ENCODE results near the gene LDHA.
A peak's percentile ranks its signal among the peaks of the same experiment; 100 is the strongest.

The LDHA gene

GRCh38 chr11:18394275-18394927 is at the start of gene LDHA:
Gene LDHA, plus strand, starts transcription at chr11:18394563. Its CDS starts 2,280 bp downstream, at chr11:18396843.
- Histone ChIP-seq H3K27me3 (ENCODE audit: control insufficient read depth, insufficient read depth, low read length) (peaks cover 6% of the 10 kb centered on the region), H3K27ac (ENCODE audit: low read depth, low read length) (peak within 1 kb of the TSS; percentile 86), H3K4me3 (ENCODE audit: low read depth, low read length) (peak within 1 kb of the TSS; percentile 81)

GRCh38 chr11:18347471-18348125 is 46.8 kb upstream of the LDHA start:
- H3K9ac ChIP-seq (ENCODE audit: low read depth, low read length) = no peak overlapping the region
- no peaks in the 10 kb centered on the region for H3K9me3 ChIP-seq (ENCODE audit: control insufficient read depth, insufficient read depth, low read length)
- no peaks in the 10 kb centered on the region for H3K4me1 ChIP-seq (ENCODE audit: control insufficient read depth, insufficient read depth, low read length)
- H3K4me3 ChIP-seq (ENCODE audit: low read depth, low read length) = no peak overlapping the region
- no peaks in the 10 kb centered on the region for H3K27me3 ChIP-seq (ENCODE audit: control insufficient read depth, insufficient read depth, low read length)
- peaks cover 77% of the 10 kb centered on the region for H3K36me3 ChIP-seq (ENCODE audit: control insufficient read depth, insufficient read depth, low read length)
- no peak overlapping the region for H3K27ac ChIP-seq (ENCODE audit: low read depth, low read length)

More at GRCh38 chr11:18394275-18394927, at the start of gene LDHA:
- Histone ChIP-seq H3K4me1 (ENCODE audit: control insufficient read depth, insufficient read depth, low read length) (peaks cover 11% of the 10 kb centered on the region; the same call in 1 of the 2 replicates), H3K9me3 (ENCODE audit: control insufficient read depth, insufficient read depth, low read length) (no peaks in the 10 kb centered on the region), H3K9ac (ENCODE audit: low read depth, low read length) (peak within 1 kb of the TSS; percentile 87), H3K36me3 (ENCODE audit: control insufficient read depth, insufficient read depth, low read length) (peaks cover 28% of the 10 kb centered on the region)

GRCh38 chr11:18352581-18352980 is 41.8 kb upstream of the LDHA start:
- Histone ChIP-seq H3K4me1 (ENCODE audit: control insufficient read depth, insufficient read depth, low read length) (no peaks in the 10 kb centered on the region), H3K9me3 (ENCODE audit: control insufficient read depth, insufficient read depth, low read length) (no peaks in the 10 kb centered on the region), H3K36me3 (ENCODE audit: control insufficient read depth, insufficient read depth, low read length) (peaks cover 73% of the 10 kb centered on the region), H3K27ac (ENCODE audit: low read depth, low read length) (no peak overlapping the region), H3K9ac (ENCODE audit: low read depth, low read length) (no peak overlapping the region), H3K4me3 (ENCODE audit: low read depth, low read length) (no peak overlapping the region), H3K27me3 (ENCODE audit: control insufficient read depth, insufficient read depth, low read length) (no peaks in the 10 kb centered on the region)

- H3K4me1 ChIP-seq (ENCODE audit: control insufficient read depth, insufficient read depth, low read length) = no peaks in the 10 kb centered on the region
- no peaks in the 10 kb centered on the region for H3K9me3 ChIP-seq (ENCODE audit: control insufficient read depth, insufficient read depth, low read length)
- H3K9ac ChIP-seq (ENCODE audit: low read depth, low read length) = no peak overlapping the region
- peaks cover 81% of the 10 kb centered on the region for H3K36me3 ChIP-seq (ENCODE audit: control insufficient read depth, insufficient read depth, low read length)
- no peaks in the 10 kb centered on the region for H3K27me3 ChIP-seq (ENCODE audit: control insufficient read depth, insufficient read depth, low read length)
- no peak overlapping the region for H3K4me3 ChIP-seq (ENCODE audit: low read depth, low read length)
- H3K27ac ChIP-seq (ENCODE audit: low read depth, low read length) = no peak overlapping the region
Observed at GRCh38 chr11:18358646-18359045, 35.7 kb upstream of the LDHA start.

GRCh38 chr11:18361154-18361553 is 33.2 kb upstream of the LDHA start:
- Histone ChIP-seq H3K4me3 (ENCODE audit: low read depth, low read length) (no peak overlapping the region), H3K27me3 (ENCODE audit: control insufficient read depth, insufficient read depth, low read length) (no peaks in the 10 kb centered on the region), H3K9me3 (ENCODE audit: control insufficient read depth, insufficient read depth, low read length) (no peaks in the 10 kb centered on the region), H3K36me3 (ENCODE audit: control insufficient read depth, insufficient read depth, low read length) (peaks cover 85% of the 10 kb centered on the region), H3K9ac (ENCODE audit: low read depth, low read length) (no peak overlapping the region), H3K4me1 (ENCODE audit: control insufficient read depth, insufficient read depth, low read length) (no peaks in the 10 kb centered on the region), H3K27ac (ENCODE audit: low read depth, low read length) (no peak overlapping the region)

- Histone ChIP-seq H3K27ac (ENCODE audit: low read depth, low read length) (no peak overlapping the region), H3K9ac (ENCODE audit: low read depth, low read length) (no peak overlapping the region), H3K27me3 (ENCODE audit: control insufficient read depth, insufficient read depth, low read length) (no peaks in the 10 kb centered on the region), H3K36me3 (ENCODE audit: control insufficient read depth, insufficient read depth, low read length) (peaks cover 72% of the 10 kb centered on the region), H3K4me3 (ENCODE audit: low read depth, low read length) (no peak overlapping the region), H3K4me1 (ENCODE audit: control insufficient read depth, insufficient read depth, low read length) (no peaks in the 10 kb centered on the region), H3K9me3 (ENCODE audit: control insufficient read depth, insufficient read depth, low read length) (no peaks in the 10 kb centered on the region)
Observed at GRCh38 chr11:18364495-18365073, 29.8 kb upstream of the LDHA start.

GRCh38 chr11:18365741-18366140 is 28.6 kb upstream of the LDHA start:
- H3K9me3 ChIP-seq (ENCODE audit: control insufficient read depth, insufficient read depth, low read length) = no peaks in the 10 kb centered on the region
- H3K9ac ChIP-seq (ENCODE audit: low read depth, low read length) = no peak overlapping the region
- H3K27ac ChIP-seq (ENCODE audit: low read depth, low read length) = no peak overlapping the region
- H3K4me3 ChIP-seq (ENCODE audit: low read depth, low read length) = no peak overlapping the region
- H3K36me3 ChIP-seq (ENCODE audit: control insufficient read depth, insufficient read depth, low read length) = peaks cover 61% of the 10 kb centered on the region
- no peaks in the 10 kb centered on the region for H3K27me3 ChIP-seq (ENCODE audit: control insufficient read depth, insufficient read depth, low read length)
- H3K4me1 ChIP-seq (ENCODE audit: control insufficient read depth, insufficient read depth, low read length) = no peaks in the 10 kb centered on the region

GRCh38 chr11:18366286-18366685 is 28.1 kb upstream of the LDHA start:
- H3K27me3 ChIP-seq (ENCODE audit: control insufficient read depth, insufficient read depth, low read length) = no peaks in the 10 kb centered on the region
- H3K36me3 ChIP-seq (ENCODE audit: control insufficient read depth, insufficient read depth, low read length) = peaks cover 56% of the 10 kb centered on the region

GRCh38 chr11:18367431-18367830 is 26.9 kb upstream of the LDHA start:
- Histone ChIP-seq H3K27ac (ENCODE audit: low read depth, low read length) (no peak overlapping the region), H3K4me1 (ENCODE audit: control insufficient read depth, insufficient read depth, low read length) (no peaks in the 10 kb centered on the region), H3K27me3 (ENCODE audit: control insufficient read depth, insufficient read depth, low read length) (no peaks in the 10 kb centered on the region), H3K4me3 (ENCODE audit: low read depth, low read length) (no peak overlapping the region), H3K9ac (ENCODE audit: low read depth, low read length) (no peak overlapping the region), H3K36me3 (ENCODE audit: control insufficient read depth, insufficient read depth, low read length) (peaks cover 44% of the 10 kb centered on the region), H3K9me3 (ENCODE audit: control insufficient read depth, insufficient read depth, low read length) (no peaks in the 10 kb centered on the region)

More at GRCh38 chr11:18366286-18366685, 28.1 kb upstream of the LDHA start:
- Histone ChIP-seq H3K9ac (ENCODE audit: low read depth, low read length) (no peak overlapping the region), H3K4me3 (ENCODE audit: low read depth, low read length) (no peak overlapping the region), H3K27ac (ENCODE audit: low read depth, low read length) (no peak overlapping the region), H3K9me3 (ENCODE audit: control insufficient read depth, insufficient read depth, low read length) (no peaks in the 10 kb centered on the region), H3K4me1 (ENCODE audit: control insufficient read depth, insufficient read depth, low read length) (no peaks in the 10 kb centered on the region)

GRCh38 chr11:18368221-18368620 is 26.1 kb upstream of the LDHA start:
- peak overlapping the region; percentile 10 for H3K27ac ChIP-seq (ENCODE audit: low read depth, low read length)

GRCh38 chr11:18369398-18369797 is 25.0 kb upstream of the LDHA start:
- Histone ChIP-seq H3K9me3 (ENCODE audit: control insufficient read depth, insufficient read depth, low read length) (no peaks in the 10 kb centered on the region), H3K36me3 (ENCODE audit: control insufficient read depth, insufficient read depth, low read length) (peaks cover 29% of the 10 kb centered on the region), H3K4me3 (ENCODE audit: low read depth, low read length) (no peak overlapping the region), H3K27ac (ENCODE audit: low read depth, low read length) (no peak overlapping the region), H3K4me1 (ENCODE audit: control insufficient read depth, insufficient read depth, low read length) (no peaks in the 10 kb centered on the region), H3K27me3 (ENCODE audit: control insufficient read depth, insufficient read depth, low read length) (no peaks in the 10 kb centered on the region), H3K9ac (ENCODE audit: low read depth, low read length) (no peak overlapping the region)

More at GRCh38 chr11:18368221-18368620, 26.1 kb upstream of the LDHA start:
- Histone ChIP-seq H3K36me3 (ENCODE audit: control insufficient read depth, insufficient read depth, low read length) (peaks cover 39% of the 10 kb centered on the region), H3K4me3 (ENCODE audit: low read depth, low read length) (no peak overlapping the region), H3K9ac (ENCODE audit: low read depth, low read length) (no peak overlapping the region), H3K9me3 (ENCODE audit: control insufficient read depth, insufficient read depth, low read length) (no peaks in the 10 kb centered on the region), H3K27me3 (ENCODE audit: control insufficient read depth, insufficient read depth, low read length) (no peaks in the 10 kb centered on the region), H3K4me1 (ENCODE audit: control insufficient read depth, insufficient read depth, low read length) (no peaks in the 10 kb centered on the region)
